ENCODE data around the gene PEMT.
"Not testable (repeated sequence)": the region's sequence is repeated elsewhere in the genome, so short reads cannot be mapped to it uniquely, and the experiment has no call there.

Gene PEMT

GRCh38 chr17:17476865-17477467, 114.5 kb downstream of the PEMT start, which contains the start of gene MED9:
MED9 (plus strand) TSS chr17:17477000; CDS start chr17:17477042, 42 bp downstream.
- no peak for FAIRE-seq

GRCh38 chr17:17474341-17474740, 117.2 kb downstream of the PEMT start:
- FAIRE-seq: no peak

GRCh38 chr17:17472333-17472920, 119.1 kb downstream of the PEMT start:
- FAIRE-seq: no peak

- FAIRE-seq: no peak
These were observed 121.5 kb downstream of the PEMT start for GRCh38 chr17:17469996-17470395.

- FAIRE-seq: no peak
These were observed 122.2 kb downstream of the PEMT start for GRCh38 chr17:17469358-17469757.

GRCh38 chr17:17468217-17469010, 123.1 kb downstream of the PEMT start:
- FAIRE-seq: no peak

GRCh38 chr17:17467720-17468119, 123.8 kb downstream of the PEMT start:
- no peak for FAIRE-seq

GRCh38 chr17:17467016-17467415, 124.5 kb downstream of the PEMT start:
- FAIRE-seq: no peak

- no peak for FAIRE-seq
These were observed 125.0 kb downstream of the PEMT start for GRCh38 chr17:17466511-17466910.

GRCh38 chr17:17465878-17466277, 125.6 kb downstream of the PEMT start:
- FAIRE-seq: not testable (repeated sequence)

- no peak for FAIRE-seq
These were observed 127.7 kb downstream of the PEMT start for GRCh38 chr17:17463821-17464220.

GRCh38 chr17:17462048-17462824, 129.3 kb downstream of the PEMT start:
- no peak for FAIRE-seq

- no peak for FAIRE-seq
These were observed 131.5 kb downstream of the PEMT start for GRCh38 chr17:17460038-17460437.

GRCh38 chr17:17457680-17458079, 133.8 kb downstream of the PEMT start:
- no peak for FAIRE-seq

GRCh38 chr17:17456251-17456650, 135.3 kb downstream of the PEMT start:
- FAIRE-seq: no peak

Measured in G401.6 (cell line).